Superior temporal gyrus (tissue), 1 donor: Measurements from ENCODE around the gene AP1S3.

ENCODE experiments used
- DNase-seq: peaks from one replicate; pipeline ENCODE4 v3.0.0-alpha.2; 2016; ENCODE audit errors: extremely low spot score

AP1S3 gene

DNA sequence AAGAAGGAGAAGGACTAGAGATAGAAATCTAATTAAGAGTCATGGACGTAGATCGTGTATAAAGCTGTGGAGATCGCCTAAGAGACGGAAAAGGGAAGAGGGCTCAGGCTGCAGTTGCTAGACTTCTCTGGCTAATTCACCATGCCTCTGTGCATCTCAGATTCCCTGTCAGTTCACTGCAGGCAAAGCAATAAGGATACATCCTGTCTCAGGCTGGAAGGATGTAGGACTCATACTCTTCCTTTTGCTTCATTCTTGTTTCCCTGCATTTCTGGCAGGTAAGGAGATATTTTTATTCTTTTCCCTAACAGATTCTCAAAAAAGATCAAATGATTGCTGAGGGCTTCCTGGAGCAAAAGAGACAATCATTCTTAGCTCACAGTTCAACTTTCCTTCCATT lies 112.5 kb downstream of the AP1S3 start:
- no peak for DNase-seq

DNA sequence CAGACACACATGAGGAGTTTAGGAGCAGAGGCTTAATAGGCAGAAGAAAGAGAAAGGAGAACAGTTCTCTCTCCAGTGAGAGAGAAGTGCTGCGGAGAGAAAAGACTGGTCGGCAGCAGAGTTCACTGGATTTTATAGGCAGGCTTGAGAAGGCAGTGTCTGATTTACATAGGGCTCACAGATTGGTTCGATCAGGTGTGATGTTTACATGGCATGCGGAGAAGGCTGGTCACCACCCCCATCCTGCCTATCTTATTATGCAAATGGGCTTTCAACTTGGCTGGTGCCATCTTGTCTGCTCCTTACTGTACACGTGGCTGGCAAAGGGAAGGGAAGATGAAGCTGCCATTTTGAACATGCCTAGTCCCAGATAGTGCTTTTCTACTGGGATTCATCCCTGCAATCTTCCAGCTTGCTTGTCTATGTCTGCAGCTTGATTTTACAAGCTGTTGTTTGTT lies 113.4 kb downstream of the AP1S3 start:
- DNase-seq = no peak

DNA sequence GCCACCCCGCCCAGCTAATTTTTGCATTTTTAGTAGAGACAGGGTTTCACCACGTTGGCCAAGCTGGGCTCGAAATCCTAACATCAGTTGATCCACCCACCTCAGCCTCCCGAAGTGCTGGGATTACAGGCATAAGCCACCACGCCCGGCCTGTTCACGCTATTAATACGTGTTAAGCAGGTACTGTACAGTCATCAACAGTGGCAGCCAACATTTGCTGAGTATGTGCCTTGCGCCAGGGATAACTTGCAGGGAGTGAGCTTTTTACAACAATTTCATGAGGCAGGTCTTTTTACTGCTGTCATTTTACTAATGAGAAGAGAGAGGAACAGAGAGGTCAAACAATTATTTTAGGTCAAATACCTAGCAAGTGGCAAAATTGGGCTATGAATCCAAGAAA lies 115.2 kb downstream of the AP1S3 start:
- no peak for DNase-seq

DNA sequence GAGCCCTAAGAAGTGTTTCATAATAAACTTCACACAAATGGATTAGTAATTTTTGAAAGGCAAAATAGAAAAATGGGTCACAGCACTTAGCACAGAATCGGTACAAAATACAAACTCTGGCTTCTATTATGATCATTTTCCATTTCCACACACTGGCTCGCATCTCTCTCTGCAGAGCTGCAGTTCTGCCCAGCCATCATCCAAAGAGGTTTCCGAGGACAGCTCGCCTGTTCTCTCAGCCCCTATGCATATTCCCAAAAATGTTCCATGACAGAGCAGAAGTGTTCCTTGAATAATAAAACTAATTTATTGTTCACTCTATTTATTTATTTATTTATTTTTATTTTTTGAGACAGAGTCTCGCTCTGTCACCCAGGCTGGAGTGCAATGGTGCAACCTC lies 115.6 kb downstream of the AP1S3 start:
- DNase-seq = no peak

DNA sequence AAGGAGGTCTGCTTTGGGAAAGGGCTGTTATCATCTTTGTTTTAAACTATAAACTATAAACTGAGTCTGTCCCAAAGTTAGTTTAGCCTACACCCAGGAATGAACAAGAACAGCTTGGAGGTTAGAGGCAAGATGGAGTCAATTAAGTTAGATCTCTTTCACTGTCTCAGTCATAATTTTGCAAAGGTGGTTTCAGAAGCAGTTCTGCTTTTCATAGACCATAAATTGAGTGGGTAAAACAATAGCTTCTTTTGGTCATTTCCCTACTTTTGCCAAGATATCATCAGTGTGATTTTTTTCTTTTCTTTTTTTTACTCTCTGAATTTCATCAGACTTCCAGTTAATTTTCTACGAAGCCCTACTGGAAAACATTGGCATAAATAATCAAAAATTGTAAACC lies 117.0 kb downstream of the AP1S3 start:
- no peak for DNase-seq

DNA sequence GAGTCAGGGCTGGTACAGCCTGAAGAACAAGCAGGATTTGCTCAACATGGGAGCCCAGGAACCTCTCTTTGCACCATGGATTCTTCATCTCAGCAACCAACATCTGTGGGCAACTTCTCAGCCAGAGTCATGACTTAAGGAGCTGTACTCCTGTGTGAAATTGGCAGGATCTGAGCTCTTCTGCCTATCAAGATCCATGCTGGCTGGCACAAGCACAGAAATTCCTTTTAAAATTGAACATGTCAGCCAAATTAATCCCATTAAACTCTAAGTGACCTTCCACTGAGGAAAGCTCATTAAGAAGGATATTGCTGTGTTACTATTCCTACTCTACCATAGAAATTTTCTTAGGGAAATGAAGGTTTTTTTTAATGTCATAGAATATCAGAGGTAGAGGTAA lies 124.7 kb downstream of the AP1S3 start:
- DNase-seq = no peak

DNA sequence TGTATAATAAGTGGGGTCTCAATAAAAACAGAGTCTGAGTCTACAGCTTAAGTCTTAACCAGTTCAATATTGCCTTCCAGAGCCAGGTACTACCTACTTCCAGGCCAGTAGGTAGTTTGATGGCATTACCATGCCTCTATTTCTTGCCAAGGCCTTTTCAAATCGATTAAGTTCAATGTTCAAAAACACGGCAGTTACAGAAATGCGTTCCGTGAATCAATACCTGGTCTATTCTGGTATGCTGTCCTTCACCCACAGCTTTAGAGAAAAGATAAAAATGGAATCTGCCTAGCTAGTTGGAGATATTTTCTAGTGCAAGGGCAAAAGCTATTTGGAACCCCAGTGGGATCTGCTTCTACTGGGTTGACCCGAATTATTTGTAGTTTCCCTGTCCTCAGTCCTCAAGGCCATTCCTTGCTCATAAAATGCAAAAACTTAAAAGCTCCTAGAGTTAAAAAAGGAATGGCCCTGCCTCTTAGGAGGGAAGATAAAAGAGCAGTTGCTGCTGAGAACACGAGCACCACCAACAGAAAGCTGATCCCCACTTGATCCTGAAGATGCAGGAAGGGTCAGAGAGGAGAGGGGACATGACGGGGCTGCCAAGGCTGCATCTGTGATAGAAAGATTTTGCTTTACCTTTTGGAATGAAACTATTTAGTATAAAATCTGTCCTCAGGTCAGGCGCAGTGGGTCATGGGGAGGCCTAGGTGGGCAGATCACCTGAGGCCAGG lies 125.6 kb downstream of the AP1S3 start:
- no peak for DNase-seq
